Measurements from ENCODE around the gene MYRF. TPM values are rescaled to one million over a fixed set of nuclear protein-coding genes. Genes with fewer than 3 reads are reported as not detected.

Gene MYRF
- total and polyA plus RNA-seq, 2 of the 13 experiments (the other 11 are each of a cell fraction or from before 2014, with no cell fraction given), result 10.2 to 25.9 TPM

GRCh38 chr11:61815790-61816735, 63.6 kb downstream of the MYRF start (continued):
- TF ChIP-seq HOXA5 (CRISPR knock-in tag; IDR thresholded peaks at IDR 0.05), result no peak
- 0 out of 2 replicates have a peak, but pooled peaks have one; percentile 2 for TF ChIP-seq ZNF350 (CRISPR knock-in tag; IDR thresholded peaks at IDR 0.05; ENCODE audit: borderline replicate concordance, low read depth)
- no peak for TF ChIP-seq PITX1 (CRISPR knock-in tag; IDR thresholded peaks at IDR 0.05)
- no peak; the same call in none of the 2 replicates for TF ChIP-seq ZNF784 (CRISPR knock-in tag; IDR thresholded peaks at IDR 0.05; ENCODE audit: borderline replicate concordance)
- no peak for TF ChIP-seq ZNF839 (CRISPR knock-in tag; IDR thresholded peaks at IDR 0.05; ENCODE audit: borderline replicate concordance)
- no peak for TF ChIP-seq ZNF432 (CRISPR knock-in tag; IDR thresholded peaks at IDR 0.05; ENCODE audit: borderline replicate concordance)
- TF ChIP-seq PHF21A (CRISPR knock-in tag; IDR thresholded peaks at IDR 0.05), result 0 out of 2 replicates have a peak, but pooled peaks have one; percentile 3
- TF ChIP-seq CHD2 (IDR thresholded peaks at IDR 0.05; ENCODE audit: low read depth, low read length), result no peak
- no peak for TF ChIP-seq ZFAT (CRISPR knock-in tag; conservative IDR thresholded peaks at IDR 0.05)
- no peak for TF ChIP-seq THRA (CRISPR knock-in tag; IDR thresholded peaks at IDR 0.05; ENCODE audit: borderline replicate concordance)
- TF ChIP-seq SP5 (CRISPR knock-in tag; IDR thresholded peaks at IDR 0.05; ENCODE audit: borderline replicate concordance, low read depth), result no peak
- TF ChIP-seq RNF219 (CRISPR knock-in tag; IDR thresholded peaks at IDR 0.05), result no peak
- TF ChIP-seq ZNF776 (CRISPR knock-in tag; IDR thresholded peaks at IDR 0.05), result no peak
- no peak; the same call in 1 of the 2 replicates for TF ChIP-seq NPAS2 (CRISPR knock-in tag; IDR thresholded peaks at IDR 0.05; ENCODE audit: borderline replicate concordance)
- TF ChIP-seq HNF1B (CRISPR knock-in tag; IDR thresholded peaks at IDR 0.05), result no peak
- peak; percentile 18; the same call in 1 of the 2 replicates for TF ChIP-seq MAZ (IDR thresholded peaks at IDR 0.05; ENCODE audit: borderline replicate concordance, low read depth, low read length)
- no peak for TF ChIP-seq MAZ (CRISPR knock-in tag; IDR thresholded peaks at IDR 0.05; ENCODE audit: low read depth)
- no peak for TF ChIP-seq SNAI1 (CRISPR knock-in tag; IDR thresholded peaks at IDR 0.05; ENCODE audit: borderline replicate concordance)
- peak; percentile 92; the same call in 1 of the 2 replicates for TF ChIP-seq ZNF30 (CRISPR knock-in tag; IDR thresholded peaks at IDR 0.05)
- TF ChIP-seq ETV5 (CRISPR knock-in tag; IDR thresholded peaks at IDR 0.05; ENCODE audit: borderline replicate concordance), result no peak
- TF ChIP-seq NFKB2 (CRISPR knock-in tag; IDR thresholded peaks at IDR 0.05; ENCODE audit: borderline replicate concordance), result 0 out of 2 replicates have a peak, but pooled peaks have one; percentile 18
- TF ChIP-seq CREB1 (IDR thresholded peaks at IDR 0.05), result no peak
- no peak for TF ChIP-seq CREB1 (CRISPR knock-in tag; IDR thresholded peaks at IDR 0.05)

Measured in HepG2 (cell line).